ENCODE measurements around the gene MRPL44.

- TF ChIP-seq EZH2phosphoT487 (IDR thresholded peaks at IDR 0.05; ENCODE audit: borderline replicate concordance, low read length) (no peak), CTCF (conservative IDR thresholded peaks at IDR 0.05; ENCODE audit: low read depth, low read length) (no peak)
Measured at GRCh38 chr2:223999862-224000261, 42.6 kb downstream of the MRPL44 start.
